Fibroblast of the aortic adventitia (primary cell): Measurements from ENCODE around the gene ZSCAN5A. TPM values are rescaled to one million over a fixed set of nuclear protein-coding genes. Genes with fewer than 3 reads are reported as not detected.

Experiments
- DNase-seq: peaks from one replicate; pipeline ENCODE4 v3.0.0-alpha.2; 2010; ENCODE audit warnings: low read depth
- H3K4me3 ChIP-seq: 2 replicates; pipeline ENCODE4 v1.5.1; 2011; ENCODE audit warnings: low read depth, mild to moderate bottlenecking, control low read depth, low read length, moderate library complexity
- small RNA-seq: library from RNA; depleted of rRNA; stranded (forward); fragments of <200 nt; gene quantifications from one replicate; pipeline ENCODE3, GENCODE V24; 2012
- total RNA-seq: library from RNA; depleted of rRNA; stranded (reverse); fragments of >200 nt; gene quantifications from 2 replicates; pipeline ENCODE4 v1.2.3, GENCODE V29; 2012; ENCODE audit warnings: low replicate concordance
- TF ChIP-seq, protein P1 (sequence below): IDR thresholded peaks from 2 replicates; pipeline ENCODE4 v1.5.1; 2011; ENCODE audit warnings: mild to moderate bottlenecking, low read length, control low read depth, inconsistent platforms; ENCODE audit not compliant: insufficient read depth

The ZSCAN5A gene
- total RNA-seq, 1 donor, result 6.1 TPM

DNA sequence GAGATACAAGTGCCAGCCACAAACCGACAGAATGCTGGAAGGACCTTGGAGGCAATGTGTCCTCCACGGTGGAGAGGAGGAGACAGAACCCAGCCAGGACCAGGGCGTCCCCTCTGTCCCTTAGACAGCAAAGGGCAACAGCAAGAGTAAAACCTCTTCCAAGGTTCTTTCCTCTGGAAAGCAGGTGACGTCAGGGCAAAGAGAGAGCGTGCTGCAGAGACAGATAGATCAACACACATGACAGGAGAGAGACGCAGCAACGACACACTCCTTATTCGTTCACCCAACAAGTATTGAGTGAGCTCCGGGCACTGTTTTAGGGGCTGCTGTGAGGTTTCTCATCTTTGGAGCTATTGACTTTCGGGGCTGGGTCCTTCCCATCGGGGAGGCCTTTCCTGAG is 140.1 kb downstream of the ZSCAN5A start:
- H3K4me3 ChIP-seq, result no peak overlapping the region
- DNase-seq, result no peak
- TF ChIP-seq, protein P1, sequence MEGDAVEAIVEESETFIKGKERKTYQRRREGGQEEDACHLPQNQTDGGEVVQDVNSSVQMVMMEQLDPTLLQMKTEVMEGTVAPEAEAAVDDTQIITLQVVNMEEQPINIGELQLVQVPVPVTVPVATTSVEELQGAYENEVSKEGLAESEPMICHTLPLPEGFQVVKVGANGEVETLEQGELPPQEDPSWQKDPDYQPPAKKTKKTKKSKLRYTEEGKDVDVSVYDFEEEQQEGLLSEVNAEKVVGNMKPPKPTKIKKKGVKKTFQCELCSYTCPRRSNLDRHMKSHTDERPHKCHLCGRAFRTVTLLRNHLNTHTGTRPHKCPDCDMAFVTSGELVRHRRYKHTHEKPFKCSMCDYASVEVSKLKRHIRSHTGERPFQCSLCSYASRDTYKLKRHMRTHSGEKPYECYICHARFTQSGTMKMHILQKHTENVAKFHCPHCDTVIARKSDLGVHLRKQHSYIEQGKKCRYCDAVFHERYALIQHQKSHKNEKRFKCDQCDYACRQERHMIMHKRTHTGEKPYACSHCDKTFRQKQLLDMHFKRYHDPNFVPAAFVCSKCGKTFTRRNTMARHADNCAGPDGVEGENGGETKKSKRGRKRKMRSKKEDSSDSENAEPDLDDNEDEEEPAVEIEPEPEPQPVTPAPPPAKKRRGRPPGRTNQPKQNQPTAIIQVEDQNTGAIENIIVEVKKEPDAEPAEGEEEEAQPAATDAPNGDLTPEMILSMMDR, result no peak

DNA sequence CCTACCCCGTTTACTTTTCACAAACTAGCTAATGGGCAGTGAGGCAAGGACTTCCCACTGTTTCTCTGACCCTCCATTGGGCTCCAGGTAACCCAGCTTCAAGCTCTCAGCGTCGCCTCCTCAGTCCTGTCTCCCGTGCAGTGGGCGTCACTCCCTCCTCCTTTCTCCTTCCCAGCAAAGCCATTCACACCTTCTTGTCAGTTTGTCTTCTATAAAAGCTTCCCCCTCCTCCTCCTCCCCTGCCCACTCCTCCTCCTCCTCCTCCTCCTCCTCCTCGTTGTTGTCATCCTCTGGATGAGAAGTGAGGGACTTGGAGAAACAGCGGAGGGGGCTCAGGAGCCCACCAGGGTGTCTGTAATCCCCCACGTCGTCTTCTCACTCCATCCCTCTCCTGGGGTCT is 140.6 kb downstream of the ZSCAN5A start:
- TF ChIP-seq, protein P1, result no peak
- no peak overlapping the region for H3K4me3 ChIP-seq
- no peak for DNase-seq

Small RNA genes lying within 50 kb of the gene (small RNA-seq; reads per million reads assigned to genes)
- not detected for gene RF00019

Other genes starting within 250 kb of the ZSCAN5A start
- 8.5 and 15.9 TPM in 2 replicates for gene ZNF787, start 193.5 kb downstream of the ZSCAN5A start, total RNA-seq
- 12.9 and 19.5 TPM in 2 replicates for gene ZNF444, start 173.6 kb downstream of the ZSCAN5A start, total RNA-seq
- not detected in 2 replicates for gene GALP, start 138.8 kb downstream of the ZSCAN5A start, total RNA-seq
- gene ZSCAN5B, start 117.1 kb downstream of the ZSCAN5A start, total RNA-seq, result 0.09 TPM in 1 of 2 replicates, not detected in the other
- not detected in 2 replicates for gene ZSCAN5C, start 112.6 kb downstream of the ZSCAN5A start, total RNA-seq
- not detected in 2 replicates for gene EDDM13, start 42.1 kb downstream of the ZSCAN5A start, total RNA-seq
- gene ZNF582, start 78.7 kb upstream of the ZSCAN5A start, total RNA-seq, result 1.4 and 5.4 TPM in 2 replicates
- gene ZNF583, start 89.5 kb upstream of the ZSCAN5A start, total RNA-seq, result 8.3 and 12.1 TPM in 2 replicates
- gene ZNF667, start 162.5 kb upstream of the ZSCAN5A start, total RNA-seq, result 3.1 and 8.9 TPM in 2 replicates
- 2.5 and 11.0 TPM in 2 replicates for gene ZNF471, start 193.0 kb upstream of the ZSCAN5A start, total RNA-seq
- 8.3 and 11.6 TPM in 2 replicates for gene ZFP28, start 224.1 kb upstream of the ZSCAN5A start, total RNA-seq